ENCODE data around the gene TMEM132D. TPM values are rescaled to one million over a fixed set of nuclear protein-coding genes. Genes with fewer than 3 reads are reported as not detected.

Gene TMEM132D
- total and polyA plus RNA-seq, 2 of the 8 experiments (the other 6 are each of a cell fraction or from before 2014, with no cell fraction given), result 3.5 to 10.1 TPM

DNA sequence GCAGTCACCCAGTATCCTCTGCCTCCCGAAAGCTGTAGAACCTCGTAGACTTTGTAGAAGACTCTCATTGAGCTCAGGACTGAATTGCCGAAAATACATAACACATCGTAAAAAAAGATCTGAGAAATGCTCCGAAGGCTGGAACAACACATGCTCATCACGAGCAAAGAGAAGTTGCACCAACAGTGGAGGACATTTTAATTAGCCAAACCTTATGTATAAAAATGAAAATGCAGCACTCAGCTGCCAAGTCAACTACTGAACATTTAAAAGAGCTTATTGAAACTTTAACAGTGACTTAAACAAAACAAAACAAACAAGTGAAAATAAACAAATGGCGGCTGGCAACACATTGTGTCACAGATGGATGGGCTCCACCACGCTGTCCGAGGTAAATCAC is 519.9 kb downstream of the TMEM132D start (continued):
- TF ChIP-seq, protein P1, sequence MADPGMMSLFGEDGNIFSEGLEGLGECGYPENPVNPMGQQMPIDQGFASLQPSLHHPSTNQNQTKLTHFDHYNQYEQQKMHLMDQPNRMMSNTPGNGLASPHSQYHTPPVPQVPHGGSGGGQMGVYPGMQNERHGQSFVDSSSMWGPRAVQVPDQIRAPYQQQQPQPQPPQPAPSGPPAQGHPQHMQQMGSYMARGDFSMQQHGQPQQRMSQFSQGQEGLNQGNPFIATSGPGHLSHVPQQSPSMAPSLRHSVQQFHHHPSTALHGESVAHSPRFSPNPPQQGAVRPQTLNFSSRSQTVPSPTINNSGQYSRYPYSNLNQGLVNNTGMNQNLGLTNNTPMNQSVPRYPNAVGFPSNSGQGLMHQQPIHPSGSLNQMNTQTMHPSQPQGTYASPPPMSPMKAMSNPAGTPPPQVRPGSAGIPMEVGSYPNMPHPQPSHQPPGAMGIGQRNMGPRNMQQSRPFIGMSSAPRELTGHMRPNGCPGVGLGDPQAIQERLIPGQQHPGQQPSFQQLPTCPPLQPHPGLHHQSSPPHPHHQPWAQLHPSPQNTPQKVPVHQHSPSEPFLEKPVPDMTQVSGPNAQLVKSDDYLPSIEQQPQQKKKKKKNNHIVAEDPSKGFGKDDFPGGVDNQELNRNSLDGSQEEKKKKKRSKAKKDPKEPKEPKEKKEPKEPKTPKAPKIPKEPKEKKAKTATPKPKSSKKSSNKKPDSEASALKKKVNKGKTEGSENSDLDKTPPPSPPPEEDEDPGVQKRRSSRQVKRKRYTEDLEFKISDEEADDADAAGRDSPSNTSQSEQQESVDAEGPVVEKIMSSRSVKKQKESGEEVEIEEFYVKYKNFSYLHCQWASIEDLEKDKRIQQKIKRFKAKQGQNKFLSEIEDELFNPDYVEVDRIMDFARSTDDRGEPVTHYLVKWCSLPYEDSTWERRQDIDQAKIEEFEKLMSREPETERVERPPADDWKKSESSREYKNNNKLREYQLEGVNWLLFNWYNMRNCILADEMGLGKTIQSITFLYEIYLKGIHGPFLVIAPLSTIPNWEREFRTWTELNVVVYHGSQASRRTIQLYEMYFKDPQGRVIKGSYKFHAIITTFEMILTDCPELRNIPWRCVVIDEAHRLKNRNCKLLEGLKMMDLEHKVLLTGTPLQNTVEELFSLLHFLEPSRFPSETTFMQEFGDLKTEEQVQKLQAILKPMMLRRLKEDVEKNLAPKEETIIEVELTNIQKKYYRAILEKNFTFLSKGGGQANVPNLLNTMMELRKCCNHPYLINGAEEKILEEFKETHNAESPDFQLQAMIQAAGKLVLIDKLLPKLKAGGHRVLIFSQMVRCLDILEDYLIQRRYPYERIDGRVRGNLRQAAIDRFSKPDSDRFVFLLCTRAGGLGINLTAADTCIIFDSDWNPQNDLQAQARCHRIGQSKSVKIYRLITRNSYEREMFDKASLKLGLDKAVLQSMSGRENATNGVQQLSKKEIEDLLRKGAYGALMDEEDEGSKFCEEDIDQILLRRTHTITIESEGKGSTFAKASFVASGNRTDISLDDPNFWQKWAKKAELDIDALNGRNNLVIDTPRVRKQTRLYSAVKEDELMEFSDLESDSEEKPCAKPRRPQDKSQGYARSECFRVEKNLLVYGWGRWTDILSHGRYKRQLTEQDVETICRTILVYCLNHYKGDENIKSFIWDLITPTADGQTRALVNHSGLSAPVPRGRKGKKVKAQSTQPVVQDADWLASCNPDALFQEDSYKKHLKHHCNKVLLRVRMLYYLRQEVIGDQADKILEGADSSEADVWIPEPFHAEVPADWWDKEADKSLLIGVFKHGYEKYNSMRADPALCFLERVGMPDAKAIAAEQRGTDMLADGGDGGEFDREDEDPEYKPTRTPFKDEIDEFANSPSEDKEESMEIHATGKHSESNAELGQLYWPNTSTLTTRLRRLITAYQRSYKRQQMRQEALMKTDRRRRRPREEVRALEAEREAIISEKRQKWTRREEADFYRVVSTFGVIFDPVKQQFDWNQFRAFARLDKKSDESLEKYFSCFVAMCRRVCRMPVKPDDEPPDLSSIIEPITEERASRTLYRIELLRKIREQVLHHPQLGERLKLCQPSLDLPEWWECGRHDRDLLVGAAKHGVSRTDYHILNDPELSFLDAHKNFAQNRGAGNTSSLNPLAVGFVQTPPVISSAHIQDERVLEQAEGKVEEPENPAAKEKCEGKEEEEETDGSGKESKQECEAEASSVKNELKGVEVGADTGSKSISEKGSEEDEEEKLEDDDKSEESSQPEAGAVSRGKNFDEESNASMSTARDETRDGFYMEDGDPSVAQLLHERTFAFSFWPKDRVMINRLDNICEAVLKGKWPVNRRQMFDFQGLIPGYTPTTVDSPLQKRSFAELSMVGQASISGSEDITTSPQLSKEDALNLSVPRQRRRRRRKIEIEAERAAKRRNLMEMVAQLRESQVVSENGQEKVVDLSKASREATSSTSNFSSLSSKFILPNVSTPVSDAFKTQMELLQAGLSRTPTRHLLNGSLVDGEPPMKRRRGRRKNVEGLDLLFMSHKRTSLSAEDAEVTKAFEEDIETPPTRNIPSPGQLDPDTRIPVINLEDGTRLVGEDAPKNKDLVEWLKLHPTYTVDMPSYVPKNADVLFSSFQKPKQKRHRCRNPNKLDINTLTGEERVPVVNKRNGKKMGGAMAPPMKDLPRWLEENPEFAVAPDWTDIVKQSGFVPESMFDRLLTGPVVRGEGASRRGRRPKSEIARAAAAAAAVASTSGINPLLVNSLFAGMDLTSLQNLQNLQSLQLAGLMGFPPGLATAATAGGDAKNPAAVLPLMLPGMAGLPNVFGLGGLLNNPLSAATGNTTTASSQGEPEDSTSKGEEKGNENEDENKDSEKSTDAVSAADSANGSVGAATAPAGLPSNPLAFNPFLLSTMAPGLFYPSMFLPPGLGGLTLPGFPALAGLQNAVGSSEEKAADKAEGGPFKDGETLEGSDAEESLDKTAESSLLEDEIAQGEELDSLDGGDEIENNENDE (IDR thresholded peaks at IDR 0.05; ENCODE audit: insufficient replicate concordance, low read length), result no peak
- TF ChIP-seq MAFK (IDR thresholded peaks at IDR 0.05; ENCODE audit: low read depth, low read length) (no peak), CBX8 (IDR thresholded peaks at IDR 0.05; ENCODE audit: borderline replicate concordance, low read depth, low read length) (no peak), SP4 (IDR thresholded peaks at IDR 0.05; ENCODE audit: low read length) (no peak), SP2 (IDR thresholded peaks at IDR 0.05; ENCODE audit: low read length) (no peak), FOSL1 (IDR thresholded peaks at IDR 0.05; ENCODE audit: insufficient read depth, low read depth, low read length) (no peak), CBX5 (IDR thresholded peaks at IDR 0.05; ENCODE audit: low read depth, low read length) (no peak), ASH2L (IDR thresholded peaks at IDR 0.05; ENCODE audit: low read length) (no peak), NRF1 (IDR thresholded peaks at IDR 0.05; ENCODE audit: low read depth, low read length) (no peak), KDM1A (IDR thresholded peaks at IDR 0.05; ENCODE audit: borderline replicate concordance, low read length) (no peak)

All from H1 (cell line).